Fibroblast of lung (primary cell): ENCODE measurements around the gene TIMELESS. TPM values are rescaled to one million over a fixed set of nuclear protein-coding genes. Genes with fewer than 3 reads are reported as not detected.
"Not testable (repeated sequence)": the region's sequence is repeated elsewhere in the genome, so short reads cannot be mapped to it uniquely, and the experiment has no call there.

ENCODE experiments used
- DNase-seq, 2 donors: peaks; one replicate each; pipeline versions ENCODE4 v3.0.0 to v3.0.0-alpha.2; 2010; ENCODE audit warnings: low read depth in 2 of 2
- H2AFZ ChIP-seq: 2 replicates; pipeline ENCODE4 v1.5.1; 2012; ENCODE audit warnings: low read length, control low read depth, inconsistent platforms
- H3K27ac ChIP-seq: 2 replicates; pipeline ENCODE4 v1.5.1; 2011; ENCODE audit warnings: low read length, control low read depth; ENCODE audit not compliant: insufficient read depth
- H3K27me3 ChIP-seq: 2 replicates; pipeline ENCODE4 v1.5.1; 2011; ENCODE audit warnings: mild to moderate bottlenecking, low read length; ENCODE audit not compliant: control insufficient read depth, insufficient read depth
- H3K36me3 ChIP-seq: 2 replicates; pipeline ENCODE4 v1.5.1; 2011; ENCODE audit warnings: low read length; ENCODE audit not compliant: control insufficient read depth, insufficient read depth
- H3K4me1 ChIP-seq: 2 replicates; pipeline ENCODE4 v1.5.1; 2011; ENCODE audit warnings: low read length; ENCODE audit not compliant: control insufficient read depth, insufficient read depth; ENCODE audit errors: extremely low read depth
- H3K4me2 ChIP-seq: 2 replicates; pipeline ENCODE4 v1.5.1; 2011; ENCODE audit warnings: low read length, control low read depth; ENCODE audit not compliant: insufficient read depth; ENCODE audit errors: extremely low read depth
- H3K4me3 ChIP-seq, 4 experiments: fragments of 200-600 bp in 1 of 4; sonication (generic) in 1 of 4; replicated peaks in 1 of 4; 2 replicates each; pipeline ENCODE4 v1.5.1; 2011 to 2016; ENCODE audit warnings: low read length in 4 of 4, low read depth in 3 of 4, mild to moderate bottlenecking in 3 of 4, control low read depth in 2 of 4, inconsistent platforms in 1 of 4, mixed read lengths in 1 of 4; ENCODE audit not compliant: insufficient read depth in 1 of 4; ENCODE audit errors: control extremely low read depth in 1 of 4
- H3K79me2 ChIP-seq: 2 replicates; pipeline ENCODE4 v1.5.1; 2012; ENCODE audit warnings: mild to moderate bottlenecking, low read length, inconsistent platforms; ENCODE audit not compliant: control insufficient read depth, insufficient read depth
- H3K9ac ChIP-seq: 2 replicates; pipeline ENCODE4 v1.5.1; 2011; ENCODE audit warnings: mild to moderate bottlenecking, low read length, control low read depth; ENCODE audit not compliant: insufficient read depth
- H3K9me3 ChIP-seq: 2 replicates; pipeline ENCODE4 v1.5.1; 2012; ENCODE audit warnings: low read depth, low read length; ENCODE audit not compliant: control insufficient read depth, insufficient read depth
- H4K20me1 ChIP-seq: 2 replicates; pipeline ENCODE4 v1.5.1; 2011; ENCODE audit warnings: low read length; ENCODE audit not compliant: control insufficient read depth, insufficient read depth; ENCODE audit errors: extremely low read depth
- CTCF ChIP-seq, 2 donors: IDR thresholded peaks in 1 of 2; conservative IDR thresholded peaks in 1 of 2; 1 replicate in 1 of 2; 2 replicates in 1 of 2; pipeline ENCODE4 v1.5.1; 2011 to 2012; ENCODE audit warnings: low read length in 2 of 2, control low read depth in 1 of 2, inconsistent platforms in 1 of 2, low read depth in 1 of 2, mild to moderate bottlenecking in 1 of 2
- EZH2 ChIP-seq: IDR thresholded peaks from 2 replicates; pipeline ENCODE4 v1.5.1; 2012; ENCODE audit warnings: low read length, control low read depth, mild to moderate bottlenecking; ENCODE audit errors: missing control alignments
- polyA plus RNA-seq, 2 donors: library from polyadenylated mRNA; depleted of rRNA in 1 of 2; stranded (reverse) in 1 of 2; unstranded in 1 of 2; fragments of >200 nt; gene quantifications; 2 replicates each; pipeline ENCODE4 v1.2.1, GENCODE V29; 2011 to 2012; ENCODE audit warnings: missing spikeins in 1 of 2
- total RNA-seq: library from RNA; depleted of rRNA; stranded (reverse); fragments of >200 nt; gene quantifications from 2 replicates; pipeline ENCODE4 v1.2.1, GENCODE V29; 2014

TIMELESS gene
- total and polyA plus RNA-seq, 2 donors (not counting 1 experiment from before 2014, with no cell fraction given): 1.2 to 5.9 TPM

DNA sequence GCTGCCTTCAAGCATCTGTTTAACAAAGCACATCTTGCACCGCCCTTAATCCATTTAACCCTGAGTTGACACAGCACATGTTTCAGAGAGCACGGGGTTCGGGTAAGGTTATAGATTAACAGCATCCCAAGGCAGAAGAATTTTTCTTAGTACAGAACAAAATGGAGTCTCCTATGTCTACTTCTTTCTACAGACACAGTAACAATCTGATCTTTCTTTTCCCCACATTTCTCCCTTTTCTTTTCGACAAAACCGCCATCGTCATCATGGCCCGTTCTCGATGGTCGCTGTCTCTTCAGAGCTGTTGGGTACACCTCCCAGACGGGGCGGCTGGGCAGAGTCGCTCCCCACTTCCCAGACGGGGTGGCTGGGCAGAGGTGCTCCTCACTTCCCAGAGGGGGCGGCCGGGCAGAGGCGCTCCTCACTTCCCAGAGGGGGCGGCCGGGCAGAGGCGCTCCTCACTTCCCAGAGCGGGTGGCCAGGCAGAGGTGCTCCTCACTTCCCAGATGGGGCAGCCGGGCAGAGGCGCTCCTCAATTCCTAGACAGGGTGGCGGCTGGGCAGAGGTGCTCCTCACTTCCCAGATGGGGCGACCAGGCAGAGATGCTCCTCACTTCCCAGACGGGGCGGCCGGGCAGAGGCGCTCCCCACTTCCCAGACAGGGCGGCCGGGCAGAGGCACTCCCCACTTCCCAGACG is 44.3 kb upstream of the TIMELESS start:
- H3K4me2 ChIP-seq, H2AFZ ChIP-seq, H3K9me3 ChIP-seq, H4K20me1 ChIP-seq, H3K36me3 ChIP-seq, H3K4me1 ChIP-seq, H3K9ac ChIP-seq, H3K27ac ChIP-seq, H3K79me2 ChIP-seq, DNase-seq, H3K4me3 ChIP-seq: not testable (repeated sequence)
- peaks cover 24% of the 10 kb centered on the region for H3K27me3 ChIP-seq

- Histone ChIP-seq H3K27me3 (peaks cover 41% of the 10 kb centered on the region), H3K4me1 (peaks cover 4% of the 10 kb centered on the region), H3K4me2 (no peak overlapping the region), H3K9me3 (no peaks in the 10 kb centered on the region), H3K79me2 (no peaks in the 10 kb centered on the region), H3K36me3 (no peaks in the 10 kb centered on the region), H3K9ac (no peak overlapping the region), H2AFZ (no peak overlapping the region), H3K4me3 (no peak overlapping the region), H4K20me1 (no peaks in the 10 kb centered on the region), H3K27ac (no peak overlapping the region)
- TF ChIP-seq EZH2: no peak
- TF ChIP-seq CTCF (conservative IDR thresholded peaks at IDR 0.05 in 1 of 2, IDR thresholded peaks at IDR 0.05 in 1 of 2; ENCODE audit: low read depth in 1 of 2, low read length in 2 of 2): no peak
- no peak for DNase-seq
Observed at GRCh38 chr12:56490360-56490759, 41.1 kb upstream of the TIMELESS start.

GRCh38 chr12:56488041-56488955 is 39.1 kb upstream of the TIMELESS start, which contains the start of gene GLS2:
Gene GLS2 (minus strand): TSS chr12:56488161. CDS start chr12:56488118, 43 bp downstream.
- Histone ChIP-seq H3K9ac (no peak within 1 kb of the TSS), H3K4me2 (peak within 1 kb of the TSS; percentile 82), H3K4me1 (peaks cover 4% of the 10 kb centered on the region), H3K79me2 (no peaks in the 10 kb centered on the region), H2AFZ (peak within 1 kb of the TSS; percentile 65), H3K4me3 (peak within 1 kb of the TSS; percentile 30 to 56 (median 41)), H4K20me1 (no peaks in the 10 kb centered on the region), H3K36me3 (no peaks in the 10 kb centered on the region), H3K27me3 (peaks cover 41% of the 10 kb centered on the region), H3K27ac (no peak within 1 kb of the TSS), H3K9me3 (no peaks in the 10 kb centered on the region)
- TF ChIP-seq CTCF (conservative IDR thresholded peaks at IDR 0.05 in 1 of 2, IDR thresholded peaks at IDR 0.05 in 1 of 2; ENCODE audit: low read depth in 1 of 2, low read length in 2 of 2) (no peak), EZH2 (no peak)
- peak; percentile 69 to 73 for DNase-seq
